Activated T-cell treated with anti-CD3 and anti-CD28 coated beads, Interleukin-2, amount 50 U/mL, for 48 hours (primary cell): ENCODE measurements around the gene KNDC1.
"Not testable (repeated sequence)": the region's sequence is repeated elsewhere in the genome, so short reads cannot be mapped to it uniquely, and the experiment has no call there.

ENCODE experiments used
- DNase-seq, 2 experiments: peaks; one replicate each; pipeline ENCODE4 v3.0.0-alpha.2; 2020

Gene KNDC1

GRCh38 chr10:133163889-133164815 lies 4.1 kb downstream of the KNDC1 start:
- DNase-seq, result no peak

- DNase-seq, result no peak
Observed at GRCh38 chr10:133164816-133165555, 5.0 kb downstream of the KNDC1 start.

GRCh38 chr10:133165556-133166503 lies 5.8 kb downstream of the KNDC1 start:
- DNase-seq, result no peak

- DNase-seq, result no peak
Observed at GRCh38 chr10:133166504-133166827, 6.4 kb downstream of the KNDC1 start.

GRCh38 chr10:133166828-133167692 lies 7.0 kb downstream of the KNDC1 start:
- no peak for DNase-seq

- DNase-seq, result no peak
Observed at GRCh38 chr10:133167693-133168616, 7.9 kb downstream of the KNDC1 start.

- DNase-seq, result no peak
Observed at GRCh38 chr10:133168617-133169031, 8.6 kb downstream of the KNDC1 start.

GRCh38 chr10:133169173-133169947 lies 9.3 kb downstream of the KNDC1 start:
- DNase-seq, result no peak

GRCh38 chr10:133170092-133170491 lies 10.1 kb downstream of the KNDC1 start:
- no peak for DNase-seq

- DNase-seq, result no peak
Observed at GRCh38 chr10:133173860-133174640, 14.0 kb downstream of the KNDC1 start.

- DNase-seq, result no peak
Observed at GRCh38 chr10:133174689-133175263, 14.8 kb downstream of the KNDC1 start.

- DNase-seq, result not testable (repeated sequence)
Observed at GRCh38 chr10:133175624-133176023, 15.6 kb downstream of the KNDC1 start.

GRCh38 chr10:133176546-133176945 lies 16.5 kb downstream of the KNDC1 start:
- DNase-seq, result no peak

- DNase-seq, result no peak
Observed at GRCh38 chr10:133177380-133178157, 17.6 kb downstream of the KNDC1 start.

GRCh38 chr10:133178357-133179127 lies 18.5 kb downstream of the KNDC1 start:
- no peak for DNase-seq

- no peak for DNase-seq
Observed at GRCh38 chr10:133179128-133179520, 19.1 kb downstream of the KNDC1 start.

GRCh38 chr10:133179651-133180050 lies 19.6 kb downstream of the KNDC1 start:
- no peak for DNase-seq
